Measurements from ENCODE around the gene TMC2. TPM values are rescaled to one million over a fixed set of nuclear protein-coding genes. Genes with fewer than 3 reads are reported as not detected.

The TMC2 gene
- total RNA-seq, 1 donor from 2014 or later = 0.22 TPM

- ATAC-seq (no peak), DNase-seq (ENCODE audit: low spot score) (no peak)
- intact Hi-C loops (cut with DNase I) = no loop called here
These were observed 151.7 kb downstream of the TMC2 start for GRCh38 chr20:2688041-2688591.

GRCh38 chr20:2690213-2690612 lies 153.8 kb downstream of the TMC2 start:
- ATAC-seq (no peak), DNase-seq (ENCODE audit: low spot score) (no peak)
- intact Hi-C loops (cut with DNase I) = no loop called here

GRCh38 chr20:2690718-2691117 lies 154.3 kb downstream of the TMC2 start:
- ATAC-seq (no peak), DNase-seq (ENCODE audit: low spot score) (no peak)

GRCh38 chr20:2691127-2691526 lies 154.8 kb downstream of the TMC2 start:
- intact Hi-C loops (cut with DNase I) = no loop called here
- DNase-seq (ENCODE audit: low spot score) = no peak
- ATAC-seq = no peak

More at GRCh38 chr20:2690718-2691117, 154.3 kb downstream of the TMC2 start:
- intact Hi-C loops (cut with DNase I) = no loop called here

Small RNAs within 50 kb of the gene (microRNA-seq; reads per million reads assigned to microRNA genes)
- gene MIR1292 = 5.1 reads per million, percentile 11 among the genes with 10 or more reads in this experiment

Other genes with a start within 250 kb of the TMC2 start
- gene TGM3, start 240.6 kb upstream of the TMC2 start, total RNA-seq = not detected
- not detected for gene TGM6, start 155.7 kb upstream of the TMC2 start, total RNA-seq
- gene SNRPB, start 65.8 kb upstream of the TMC2 start, total RNA-seq = 64.3 TPM
- 16.3 TPM for gene ZNF343, start 27.7 kb upstream of the TMC2 start, total RNA-seq
- gene NOP56, start 116.1 kb downstream of the TMC2 start, total RNA-seq = 97.4 TPM
- 67.0 TPM for gene IDH3B, start 127.6 kb downstream of the TMC2 start, total RNA-seq
- gene EBF4, start 156.2 kb downstream of the TMC2 start, total RNA-seq = 15.3 TPM